Upper lobe of right lung (tissue), 1 donor: Measurements from ENCODE around the gene CDH1. TPM values are rescaled to one million over a fixed set of nuclear protein-coding genes. Genes with fewer than 3 reads are reported as not detected.
A peak's percentile ranks its signal among the peaks of the same experiment; 100 is the strongest.

Experiments
- ATAC-seq: fragments of 200-7000 bp; cut with Tn5 transposase; one replicate; pipeline ENCODE4 v1.9.1; 2020; ENCODE audit warnings: mild to moderate bottlenecking, moderate library complexity
- DNase-seq: peaks from one replicate; pipeline ENCODE4 v3.0.0-alpha.2; 2020
- H3K27ac ChIP-seq: fragments of 200-600 bp; one replicate; pipeline ENCODE4 v1.8.0; 2022
- H3K27me3 ChIP-seq: fragments of 200-600 bp; one replicate; pipeline ENCODE4 v1.8.0; 2022; ENCODE audit warnings: mild to moderate bottlenecking
- H3K36me3 ChIP-seq: fragments of 200-600 bp; one replicate; pipeline ENCODE4 v1.8.0; 2022
- H3K4me1 ChIP-seq: fragments of 200-600 bp; one replicate; pipeline ENCODE4 v1.8.0; 2022
- H3K4me3 ChIP-seq: fragments of 200-600 bp; one replicate; pipeline ENCODE4 v1.8.0; 2022; ENCODE audit warnings: mild to moderate bottlenecking
- H3K9me3 ChIP-seq: fragments of 200-600 bp; one replicate; pipeline ENCODE4 v1.8.0; 2022
- CTCF ChIP-seq: fragments of 200-600 bp; IDR thresholded peaks from one replicate; pipeline ENCODE4 v1.8.0; 2022; ENCODE audit warnings: antibody characterized with exemption
- intact Hi-C: fragments of 100-400 bp; cut with DNase I; formaldehyde crosslinking; loops from one replicate; pipeline ENCODE4 v1.11.0; 2022
- total RNA-seq: library from RNA; stranded (reverse); fragmentation: NEBNext Ultra II Directional; extraction: Animal tissue kit (Norgen Biotek cat#: 25700); gene quantifications from one replicate; pipeline ENCODE4 v1.2.1, GENCODE V29; 2021
- donor health status: DM: no; HTN: yes; CAD: no; lungs with severe emphysema.

The CDH1 gene
- total RNA-seq, 1 donor from 2014 or later, result 128 TPM

- peaks cover 21% of the 10 kb centered on the region for H3K4me1 ChIP-seq
- H3K9me3 ChIP-seq, result no peaks in the 10 kb centered on the region
- no peaks in the 10 kb centered on the region for H3K27me3 ChIP-seq
- no peak for TF ChIP-seq CTCF
- no peak overlapping the region for H3K27ac ChIP-seq
- intact Hi-C loops, result no loop called here
- no peak overlapping the region for H3K4me3 ChIP-seq
- ATAC-seq (peak; percentile 41), DNase-seq (no peak)
- H3K36me3 ChIP-seq, result no peaks in the 10 kb centered on the region
Measured at GRCh38 chr16:68779891-68780290, 42.8 kb downstream of the CDH1 start.

- H3K36me3 ChIP-seq, result no peaks in the 10 kb centered on the region
- ATAC-seq (no peak), DNase-seq (no peak)
- H3K4me1 ChIP-seq, result peaks cover 21% of the 10 kb centered on the region
- no peaks in the 10 kb centered on the region for H3K27me3 ChIP-seq
- H3K27ac ChIP-seq, result no peak overlapping the region
- no peak overlapping the region for H3K4me3 ChIP-seq
- no peaks in the 10 kb centered on the region for H3K9me3 ChIP-seq
- TF ChIP-seq CTCF, result no peak
- intact Hi-C loops, result no loop called here
Measured at GRCh38 chr16:68781784-68782183, 44.7 kb downstream of the CDH1 start.

GRCh38 chr16:68782198-68783174 is 45.4 kb downstream of the CDH1 start:
- TF ChIP-seq CTCF, result no peak
- H3K27me3 ChIP-seq, result no peaks in the 10 kb centered on the region
- no peaks in the 10 kb centered on the region for H3K9me3 ChIP-seq
- ATAC-seq (no peak), DNase-seq (no peak)
- intact Hi-C loops, result no loop called here
- H3K36me3 ChIP-seq, result no peaks in the 10 kb centered on the region
- H3K27ac ChIP-seq, result no peak overlapping the region
- H3K4me1 ChIP-seq, result peaks cover 16% of the 10 kb centered on the region
- H3K4me3 ChIP-seq, result no peak overlapping the region

GRCh38 chr16:68784226-68784625 is 47.1 kb downstream of the CDH1 start:
- Histone ChIP-seq H3K9me3 (no peaks in the 10 kb centered on the region), H3K36me3 (no peaks in the 10 kb centered on the region), H3K4me3 (no peak overlapping the region), H3K27me3 (no peaks in the 10 kb centered on the region), H3K4me1 (peaks cover 7% of the 10 kb centered on the region), H3K27ac (no peak overlapping the region)
- intact Hi-C loops, result no loop called here
- DNase-seq (no peak), ATAC-seq (no peak)
- TF ChIP-seq CTCF, result no peak

GRCh38 chr16:68784721-68785120 is 47.6 kb downstream of the CDH1 start:
- Histone ChIP-seq H3K36me3 (no peaks in the 10 kb centered on the region), H3K27ac (no peak overlapping the region)
- DNase-seq, result no peak

More at GRCh38 chr16:68784721-68785120, 47.6 kb downstream of the CDH1 start:
- intact Hi-C loops, result no loop called here
- no peaks in the 10 kb centered on the region for H3K9me3 ChIP-seq
- no peaks in the 10 kb centered on the region for H3K27me3 ChIP-seq
- TF ChIP-seq CTCF, result no peak
- H3K4me3 ChIP-seq, result no peak overlapping the region
- H3K4me1 ChIP-seq, result peaks cover 7% of the 10 kb centered on the region
- no peak for ATAC-seq
